ENCODE data around the gene CDCA7L.

DNA sequence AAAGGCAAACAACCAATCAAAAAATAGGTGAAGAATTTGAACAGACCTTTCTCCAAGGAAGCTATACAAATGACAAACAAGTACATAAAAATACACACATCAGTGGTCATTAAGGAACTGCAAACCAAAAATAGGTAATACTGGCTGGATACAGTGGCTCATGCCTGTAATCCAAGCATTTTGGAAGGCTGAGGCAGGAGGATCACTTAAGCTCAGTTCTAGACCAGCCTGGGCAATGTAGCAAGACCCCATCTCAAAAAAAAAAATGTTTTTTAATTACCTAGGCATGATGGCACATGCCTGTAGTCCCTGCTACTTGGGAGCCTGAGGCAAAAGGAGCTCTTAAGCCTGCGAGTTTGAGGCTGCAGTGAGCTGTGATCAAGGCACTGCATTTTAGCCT, 19.3 kb downstream of the CDCA7L start:
- TF ChIP-seq, protein P1, sequence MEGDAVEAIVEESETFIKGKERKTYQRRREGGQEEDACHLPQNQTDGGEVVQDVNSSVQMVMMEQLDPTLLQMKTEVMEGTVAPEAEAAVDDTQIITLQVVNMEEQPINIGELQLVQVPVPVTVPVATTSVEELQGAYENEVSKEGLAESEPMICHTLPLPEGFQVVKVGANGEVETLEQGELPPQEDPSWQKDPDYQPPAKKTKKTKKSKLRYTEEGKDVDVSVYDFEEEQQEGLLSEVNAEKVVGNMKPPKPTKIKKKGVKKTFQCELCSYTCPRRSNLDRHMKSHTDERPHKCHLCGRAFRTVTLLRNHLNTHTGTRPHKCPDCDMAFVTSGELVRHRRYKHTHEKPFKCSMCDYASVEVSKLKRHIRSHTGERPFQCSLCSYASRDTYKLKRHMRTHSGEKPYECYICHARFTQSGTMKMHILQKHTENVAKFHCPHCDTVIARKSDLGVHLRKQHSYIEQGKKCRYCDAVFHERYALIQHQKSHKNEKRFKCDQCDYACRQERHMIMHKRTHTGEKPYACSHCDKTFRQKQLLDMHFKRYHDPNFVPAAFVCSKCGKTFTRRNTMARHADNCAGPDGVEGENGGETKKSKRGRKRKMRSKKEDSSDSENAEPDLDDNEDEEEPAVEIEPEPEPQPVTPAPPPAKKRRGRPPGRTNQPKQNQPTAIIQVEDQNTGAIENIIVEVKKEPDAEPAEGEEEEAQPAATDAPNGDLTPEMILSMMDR (conservative IDR thresholded peaks at IDR 0.05; ENCODE audit: low read depth, low read length) = no peak
- TF ChIP-seq, protein P2, sequence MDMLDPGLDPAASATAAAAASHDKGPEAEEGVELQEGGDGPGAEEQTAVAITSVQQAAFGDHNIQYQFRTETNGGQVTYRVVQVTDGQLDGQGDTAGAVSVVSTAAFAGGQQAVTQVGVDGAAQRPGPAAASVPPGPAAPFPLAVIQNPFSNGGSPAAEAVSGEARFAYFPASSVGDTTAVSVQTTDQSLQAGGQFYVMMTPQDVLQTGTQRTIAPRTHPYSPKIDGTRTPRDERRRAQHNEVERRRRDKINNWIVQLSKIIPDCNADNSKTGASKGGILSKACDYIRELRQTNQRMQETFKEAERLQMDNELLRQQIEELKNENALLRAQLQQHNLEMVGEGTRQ (IDR thresholded peaks at IDR 0.05; ENCODE audit: low read depth, low read length) = no peak
- TF ChIP-seq MXI1 (IDR thresholded peaks at IDR 0.05; ENCODE audit: borderline replicate concordance, low read depth, low read length) (no peak), POLR2A (IDR thresholded peaks at IDR 0.05; ENCODE audit: low read depth, low read length) (no peak)
